Gastrocnemius medialis (tissue), 4 donors: ENCODE results near the gene LIME1.

Experiments
- CTCF ChIP-seq, 5 experiments: fragments of 450-650 bp in 3 of 5; fragments of 200-600 bp in 2 of 5; sonication (generic) in 2 of 5; IDR thresholded peaks in 4 of 5; conservative IDR thresholded peaks in 1 of 5; 1 replicate in 4 of 5; 2 replicates in 1 of 5; pipeline ENCODE4 v1.5.1; 2016 to 2019; ENCODE audit warnings: antibody characterized with exemption in 5 of 5, mild to moderate bottlenecking in 3 of 5, moderate library complexity in 3 of 5
- POLR2A ChIP-seq, 2 donors: fragments of 450-650 bp; IDR thresholded peaks; one replicate each; pipeline ENCODE4 v1.6.1; 2017; ENCODE audit warnings: antibody characterized with exemption in 2 of 2, mild to moderate bottlenecking in 2 of 2, moderate library complexity in 2 of 2

- no peak for TF ChIP-seq POLR2A (IDR thresholded peaks at IDR 0.05)
- no peak for TF ChIP-seq CTCF (IDR thresholded peaks at IDR 0.05 in 4 of 5, conservative IDR thresholded peaks at IDR 0.05 in 1 of 5)
Observed at GRCh38 chr20:63768591-63769515, 32.4 kb downstream of the LIME1 start.
